Measurements from ENCODE around the gene PTP4A2. TPM values are rescaled to one million over a fixed set of nuclear protein-coding genes. Genes with fewer than 3 reads are reported as not detected.

Gene PTP4A2
- total and polyA plus RNA-seq, 2 of the 13 experiments (the other 11 are each of a cell fraction or from before 2014, with no cell fraction given) = 173 to 225 TPM

GRCh38 chr1:31954607-31955283 lies 16.6 kb upstream of the PTP4A2 start (continued):
- TF ChIP-seq ETS1 (CRISPR knock-in tag; IDR thresholded peaks at IDR 0.05) (no peak), DNMT1 (CRISPR knock-in tag; IDR thresholded peaks at IDR 0.05) (no peak), ZNF552 (CRISPR knock-in tag; IDR thresholded peaks at IDR 0.05; ENCODE audit: borderline replicate concordance) (no peak), HES4 (CRISPR knock-in tag; IDR thresholded peaks at IDR 0.05; ENCODE audit: borderline replicate concordance) (peak; percentile 25; the same call in 1 of the 2 replicates), BRD4 (CRISPR knock-in tag; IDR thresholded peaks at IDR 0.05) (no peak), ZNF205 (CRISPR knock-in tag; IDR thresholded peaks at IDR 0.05) (0 out of 2 replicates have a peak, but pooled peaks have one; percentile 42), REL (CRISPR knock-in tag; conservative IDR thresholded peaks at IDR 0.05) (no peak), MEF2D (CRISPR knock-in tag; IDR thresholded peaks at IDR 0.05) (no peak), PAWR (CRISPR knock-in tag; IDR thresholded peaks at IDR 0.05; ENCODE audit: borderline replicate concordance) (no peak), ATF5 (CRISPR knock-in tag; IDR thresholded peaks at IDR 0.05; ENCODE audit: low read depth) (no peak), MEIS1 (CRISPR knock-in tag; IDR thresholded peaks at IDR 0.05; ENCODE audit: borderline replicate concordance) (0 out of 2 replicates have a peak, but pooled peaks have one; percentile 17), ZNF333 (CRISPR knock-in tag; IDR thresholded peaks at IDR 0.05; ENCODE audit: borderline replicate concordance) (no peak), PITX1 (CRISPR knock-in tag; IDR thresholded peaks at IDR 0.05) (peak; percentile 34; the same call in 1 of the 2 replicates), ZNF878 (CRISPR knock-in tag; IDR thresholded peaks at IDR 0.05) (no peak), ZBTB4 (CRISPR knock-in tag; IDR thresholded peaks at IDR 0.05; ENCODE audit: borderline replicate concordance) (no peak), MLX (CRISPR knock-in tag; IDR thresholded peaks at IDR 0.05) (no peak), THAP7 (CRISPR knock-in tag; IDR thresholded peaks at IDR 0.05) (no peak), ZNF766 (CRISPR knock-in tag; IDR thresholded peaks at IDR 0.05; ENCODE audit: borderline replicate concordance) (no peak), ZNF879 (CRISPR knock-in tag; IDR thresholded peaks at IDR 0.05) (no peak), NR0B2 (CRISPR knock-in tag; IDR thresholded peaks at IDR 0.05) (no peak), ZNF30 (CRISPR knock-in tag; IDR thresholded peaks at IDR 0.05) (no peak), MTA3 (CRISPR knock-in tag; IDR thresholded peaks at IDR 0.05) (no peak), MATR3 (CRISPR knock-in tag; IDR thresholded peaks at IDR 0.05) (no peak), ZFAT (CRISPR knock-in tag; conservative IDR thresholded peaks at IDR 0.05) (no peak)

Data from HepG2 (cell line).